Measurements from ENCODE around the gene DEFB110.

DNA sequence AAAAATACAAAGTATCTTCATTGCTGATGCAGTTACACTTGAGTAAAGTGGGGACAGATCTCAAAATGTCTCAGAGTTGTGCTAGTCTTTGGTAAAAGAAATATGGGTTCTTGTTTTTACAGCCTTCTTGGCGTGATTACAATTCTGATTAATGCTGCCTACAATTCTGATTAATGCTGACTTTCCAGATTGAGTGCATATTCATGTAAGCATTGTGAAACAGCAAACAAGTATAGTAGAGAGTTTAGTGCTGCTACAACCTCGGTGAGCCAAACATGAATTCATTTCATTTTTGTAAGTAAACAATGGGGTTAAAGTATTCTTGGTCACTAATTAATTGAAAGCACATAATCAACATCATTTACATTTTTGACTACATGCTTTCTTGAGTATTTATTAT lies 52.2 kb downstream of the DEFB110 start, which contains the start of gene DEFB113:
- TF ChIP-seq, protein P1, sequence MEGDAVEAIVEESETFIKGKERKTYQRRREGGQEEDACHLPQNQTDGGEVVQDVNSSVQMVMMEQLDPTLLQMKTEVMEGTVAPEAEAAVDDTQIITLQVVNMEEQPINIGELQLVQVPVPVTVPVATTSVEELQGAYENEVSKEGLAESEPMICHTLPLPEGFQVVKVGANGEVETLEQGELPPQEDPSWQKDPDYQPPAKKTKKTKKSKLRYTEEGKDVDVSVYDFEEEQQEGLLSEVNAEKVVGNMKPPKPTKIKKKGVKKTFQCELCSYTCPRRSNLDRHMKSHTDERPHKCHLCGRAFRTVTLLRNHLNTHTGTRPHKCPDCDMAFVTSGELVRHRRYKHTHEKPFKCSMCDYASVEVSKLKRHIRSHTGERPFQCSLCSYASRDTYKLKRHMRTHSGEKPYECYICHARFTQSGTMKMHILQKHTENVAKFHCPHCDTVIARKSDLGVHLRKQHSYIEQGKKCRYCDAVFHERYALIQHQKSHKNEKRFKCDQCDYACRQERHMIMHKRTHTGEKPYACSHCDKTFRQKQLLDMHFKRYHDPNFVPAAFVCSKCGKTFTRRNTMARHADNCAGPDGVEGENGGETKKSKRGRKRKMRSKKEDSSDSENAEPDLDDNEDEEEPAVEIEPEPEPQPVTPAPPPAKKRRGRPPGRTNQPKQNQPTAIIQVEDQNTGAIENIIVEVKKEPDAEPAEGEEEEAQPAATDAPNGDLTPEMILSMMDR (conservative IDR thresholded peaks at IDR 0.05; ENCODE audit: low read depth, low read length), result no peak
- TF ChIP-seq EZH2 (IDR thresholded peaks at IDR 0.05; ENCODE audit: borderline replicate concordance, low read depth, low read length, poor library complexity, severe bottlenecking), result no peak

Data from A673 (cell line).